HG03039 (cell line): ENCODE data around the gene CAMK2N1.
"Not testable (repeated sequence)": the region's sequence is repeated elsewhere in the genome, so short reads cannot be mapped to it uniquely, and the experiment has no call there.

Source experiments
- ATAC-seq: cut with Tn5 transposase; IDR thresholded peaks from one replicate; pipeline ENCODE4 v1.9.1; 2021; ENCODE audit warnings: mild to moderate bottlenecking, moderate library complexity; ENCODE audit not compliant: unreplicated experiment

CAMK2N1 gene

GRCh38 chr1:20485527-20486456 is at the start of gene CAMK2N1:
Gene CAMK2N1 (minus strand): TSS chr1:20486210. CDS start chr1:20485379, 831 bp downstream.
- no peak for ATAC-seq

DNA sequence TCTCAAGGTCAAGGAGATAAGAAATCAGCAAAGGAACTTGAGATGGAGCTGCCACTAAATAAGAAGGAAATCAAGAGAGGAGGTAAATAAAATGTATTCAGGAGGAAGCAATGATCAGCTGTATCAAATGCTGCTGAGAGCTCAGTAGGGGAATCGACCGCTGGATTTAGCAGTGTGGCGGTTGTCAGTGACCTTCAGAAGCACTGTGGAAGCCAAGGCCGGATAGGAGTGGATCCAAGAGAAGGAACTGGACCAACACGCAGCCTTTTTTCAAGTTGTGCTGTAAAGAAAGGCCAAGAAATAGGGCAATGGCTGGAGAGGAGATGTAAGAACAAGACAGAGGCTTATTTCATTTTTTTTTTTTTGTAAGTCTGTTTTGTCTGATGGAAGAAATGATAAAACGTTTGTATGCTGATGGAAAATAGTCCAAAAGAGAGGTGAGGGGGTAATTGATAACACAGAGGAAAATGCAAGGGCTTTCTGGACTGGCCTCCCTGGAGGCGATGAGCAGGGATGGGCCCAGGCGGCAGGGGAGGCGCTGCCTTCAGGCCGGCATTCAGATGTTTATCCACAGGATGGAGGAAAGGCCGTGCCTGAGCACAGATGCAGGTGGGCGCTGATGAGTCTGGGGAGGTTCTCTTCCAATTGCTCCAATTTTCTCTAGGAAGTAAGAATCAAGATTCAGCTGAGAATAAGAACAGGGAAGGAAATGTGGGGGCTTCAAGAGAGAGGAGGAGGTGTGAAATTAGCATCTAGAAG is 48.8 kb upstream of the CAMK2N1 start:
- ATAC-seq: no peak

- no peak for ATAC-seq
Measured at GRCh38 chr1:20533635-20534034, 47.6 kb upstream of the CAMK2N1 start.

- ATAC-seq: no peak
Measured at GRCh38 chr1:20530901-20531300, 44.9 kb upstream of the CAMK2N1 start.

DNA sequence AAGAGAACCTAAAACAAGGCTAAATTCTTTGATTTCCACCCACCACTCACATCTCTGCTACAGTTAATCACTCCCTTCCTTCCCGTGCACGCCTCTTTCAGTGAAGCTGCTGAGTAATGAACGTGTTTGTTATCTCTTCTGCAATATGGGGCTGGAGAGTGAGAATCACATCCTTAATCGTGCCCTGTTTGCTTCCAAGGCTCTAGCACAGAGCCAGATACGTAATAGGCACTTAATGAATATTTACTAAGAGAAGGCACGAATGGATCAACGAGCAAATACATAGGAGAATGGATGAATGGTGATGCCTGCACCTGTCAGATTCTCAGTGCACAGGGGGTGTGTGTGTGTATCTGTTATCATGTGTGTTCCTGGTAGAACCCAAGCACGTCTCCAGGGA is 44.3 kb upstream of the CAMK2N1 start:
- ATAC-seq: no peak

DNA sequence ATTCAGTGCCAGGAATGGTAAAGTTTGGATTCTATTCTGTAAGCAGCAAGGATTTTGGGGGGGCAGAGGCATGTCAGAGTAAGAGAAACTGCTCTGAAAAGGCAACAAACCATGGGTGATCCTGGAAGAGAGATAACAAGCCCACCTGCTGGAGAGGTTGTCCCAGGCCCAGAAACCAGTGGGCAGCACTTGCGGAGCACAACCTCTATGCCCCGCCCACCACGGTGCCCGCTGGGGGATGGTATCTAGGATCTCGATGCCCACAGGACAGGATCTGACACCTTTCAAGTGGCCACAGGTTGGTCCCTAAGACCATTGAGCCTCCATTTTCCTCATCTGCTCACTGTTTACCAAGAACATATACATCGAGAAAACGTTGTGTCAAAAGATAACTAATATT is 42.2 kb upstream of the CAMK2N1 start:
- no peak for ATAC-seq

DNA sequence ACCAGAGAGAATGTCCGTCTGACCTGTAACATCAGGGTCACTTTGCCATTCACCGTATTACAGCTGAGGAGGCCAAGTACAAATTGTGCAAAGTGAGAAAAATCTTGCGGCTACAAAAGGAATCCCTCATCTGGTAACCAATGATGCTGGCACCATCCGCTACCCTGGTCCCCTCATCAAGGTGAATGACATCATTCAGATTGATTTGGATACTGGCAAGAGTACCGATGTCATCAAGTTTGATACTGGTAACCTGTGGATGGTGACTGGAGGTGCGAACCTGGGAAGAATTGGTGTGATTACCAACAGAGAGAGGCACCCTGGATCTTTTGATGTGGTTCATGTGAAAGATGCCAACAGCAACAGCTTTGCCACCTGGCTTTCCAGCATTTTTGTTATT is 40.3 kb upstream of the CAMK2N1 start:
- no peak for ATAC-seq

DNA sequence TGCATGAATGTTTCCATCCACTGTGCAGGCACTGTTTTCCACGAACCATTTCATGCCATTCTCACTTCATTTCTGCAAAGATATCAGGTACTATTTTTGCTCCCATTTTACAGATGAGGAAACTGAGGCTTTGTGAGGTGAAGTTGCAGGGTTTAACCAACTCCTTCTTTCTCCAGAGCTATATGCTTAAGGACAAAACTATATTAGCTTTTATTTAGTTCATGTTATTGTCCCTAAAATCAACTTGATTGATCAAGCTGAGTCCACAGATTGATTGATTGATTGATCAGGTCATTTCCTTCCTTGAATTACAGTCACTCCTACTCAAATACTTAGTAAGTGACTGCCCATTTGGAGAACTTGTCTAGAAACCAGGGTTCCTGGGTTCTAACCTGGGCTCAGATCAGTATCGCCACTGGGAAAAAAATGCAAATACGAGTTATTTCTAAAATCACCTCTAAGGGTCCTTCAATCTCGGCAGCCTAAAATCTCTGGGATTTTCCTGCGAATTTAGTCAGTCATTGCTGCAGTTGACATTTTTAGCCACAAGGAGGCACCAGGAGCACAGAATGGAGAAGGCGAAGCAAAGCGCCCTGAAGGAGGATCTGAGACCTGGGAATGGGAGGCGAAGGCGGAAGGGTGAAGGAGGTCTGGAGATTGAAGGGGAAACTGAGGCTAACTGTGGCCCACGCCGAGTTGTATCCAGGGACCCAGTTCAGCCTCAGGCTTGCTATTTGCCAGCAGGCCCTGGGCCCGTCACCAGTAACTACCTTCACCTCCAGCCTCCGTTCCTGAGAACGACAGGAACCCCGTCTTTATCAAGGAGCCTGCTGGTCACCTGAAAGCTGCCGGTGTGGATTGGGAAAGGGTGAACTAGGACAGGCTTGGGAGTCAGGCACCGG is 36.2 kb upstream of the CAMK2N1 start:
- ATAC-seq: no peak

GRCh38 chr1:20519609-20520262 is 33.7 kb upstream of the CAMK2N1 start:
- not testable (repeated sequence) for ATAC-seq

DNA sequence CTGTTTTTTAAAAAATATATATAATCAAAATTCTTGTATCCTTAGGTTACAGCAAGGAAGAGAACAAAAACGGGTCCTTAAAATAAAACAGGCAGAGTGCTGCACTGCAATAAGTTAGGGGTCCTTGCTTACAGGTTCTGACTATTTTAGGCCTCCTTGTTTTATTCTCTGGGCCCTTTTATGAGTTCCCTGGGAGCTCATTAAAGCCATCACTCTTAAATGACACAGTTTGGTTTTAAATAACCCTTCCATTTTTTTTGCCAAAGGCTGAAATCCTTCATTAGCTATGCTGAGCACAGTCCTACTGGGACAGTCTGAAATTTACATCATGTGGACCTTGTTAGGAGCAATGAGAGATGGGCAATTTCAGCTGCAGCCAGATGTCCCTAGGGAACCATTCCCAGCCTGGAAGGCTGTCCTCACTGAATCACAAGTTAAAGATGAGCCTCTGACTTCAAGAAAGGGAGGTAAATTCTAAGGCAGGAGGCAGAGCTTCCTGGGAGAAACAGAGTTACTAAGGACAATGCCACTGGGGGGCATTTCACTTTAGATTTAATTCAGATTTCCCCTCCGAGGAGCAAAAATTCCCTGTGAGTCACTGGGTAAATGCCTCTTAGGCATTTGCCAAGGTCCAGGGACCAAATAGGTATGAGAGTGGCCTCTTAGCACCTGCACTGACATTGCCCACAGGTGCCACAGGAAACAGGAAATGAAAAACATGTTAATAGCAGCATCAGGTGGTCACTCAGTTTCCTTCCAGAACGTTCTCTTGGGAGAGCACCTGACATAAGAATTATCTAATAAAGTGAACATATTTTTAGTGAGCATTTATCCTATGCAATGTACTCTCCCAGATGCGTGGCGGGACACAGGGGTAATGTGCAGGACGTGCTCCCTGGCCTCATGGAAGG is 25.8 kb upstream of the CAMK2N1 start:
- no peak for ATAC-seq

DNA sequence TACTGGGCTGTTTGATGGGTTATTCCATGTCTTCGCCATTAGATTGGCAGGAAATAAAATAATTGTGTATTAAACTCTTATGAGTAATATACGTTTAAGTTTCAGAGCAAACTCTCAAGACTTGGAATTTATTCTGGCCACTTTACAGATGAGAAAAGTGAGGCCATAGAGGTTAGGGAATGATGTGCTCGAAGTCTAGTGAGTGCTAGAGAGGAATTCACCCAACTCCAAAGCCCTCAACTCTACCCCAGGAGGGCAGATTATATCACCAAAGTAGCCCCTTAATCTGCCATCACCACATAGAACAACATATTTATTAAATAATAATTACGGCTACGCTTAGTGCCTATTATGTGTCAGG is 22.4 kb upstream of the CAMK2N1 start:
- no peak for ATAC-seq

DNA sequence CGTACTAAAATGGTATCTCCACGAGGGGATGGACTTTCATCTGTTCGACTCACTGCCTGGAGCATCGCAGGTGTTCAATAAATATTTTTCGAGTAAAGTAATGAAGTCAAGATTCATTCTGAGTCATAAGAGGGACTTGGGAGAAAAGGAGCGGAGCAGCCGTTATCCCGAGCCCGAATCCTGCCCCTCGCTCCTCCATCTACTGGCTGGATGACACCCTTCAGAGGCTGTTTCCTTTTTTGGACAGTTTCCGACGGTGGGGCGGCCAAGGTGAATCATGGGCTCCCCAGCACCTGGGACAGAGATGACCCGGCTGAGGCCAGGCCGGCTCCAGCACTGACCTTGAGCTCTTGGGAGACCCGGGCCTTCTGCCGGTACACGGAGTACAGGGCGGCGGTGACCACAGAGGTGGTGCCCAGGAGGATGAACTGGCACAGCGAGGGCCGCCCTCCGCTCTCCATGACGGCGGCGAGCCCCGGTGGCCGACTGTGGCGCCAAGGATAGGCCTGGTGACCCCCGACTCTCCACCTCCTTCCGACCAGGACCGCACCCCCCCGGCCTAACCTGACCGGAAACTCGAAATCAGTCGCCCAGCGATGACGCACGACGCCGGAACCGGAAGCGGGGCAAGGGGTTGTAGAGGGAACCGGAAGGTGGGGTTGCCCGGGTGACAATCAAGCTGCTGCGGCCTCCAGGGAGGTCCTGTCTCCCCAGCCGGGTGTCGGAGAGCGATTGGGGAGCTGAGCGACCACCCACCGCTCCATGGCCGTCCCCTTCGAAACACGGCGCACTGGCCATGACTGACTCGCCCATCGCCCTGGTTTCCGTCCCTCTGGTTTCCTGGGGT is 21.8 kb upstream of the CAMK2N1 start, which contains the start of gene MUL1:
MUL1 (minus strand) TSS at position 588 of the 847 bp plus-strand sequence; CDS start at position 461, 127 bp downstream.
- ATAC-seq: peak; percentile 85

GRCh38 chr1:20507248-20507563 is 21.2 kb upstream of the CAMK2N1 start:
- ATAC-seq: no peak

- no peak for ATAC-seq
Measured at GRCh38 chr1:20505488-20505887, 19.5 kb upstream of the CAMK2N1 start.

DNA sequence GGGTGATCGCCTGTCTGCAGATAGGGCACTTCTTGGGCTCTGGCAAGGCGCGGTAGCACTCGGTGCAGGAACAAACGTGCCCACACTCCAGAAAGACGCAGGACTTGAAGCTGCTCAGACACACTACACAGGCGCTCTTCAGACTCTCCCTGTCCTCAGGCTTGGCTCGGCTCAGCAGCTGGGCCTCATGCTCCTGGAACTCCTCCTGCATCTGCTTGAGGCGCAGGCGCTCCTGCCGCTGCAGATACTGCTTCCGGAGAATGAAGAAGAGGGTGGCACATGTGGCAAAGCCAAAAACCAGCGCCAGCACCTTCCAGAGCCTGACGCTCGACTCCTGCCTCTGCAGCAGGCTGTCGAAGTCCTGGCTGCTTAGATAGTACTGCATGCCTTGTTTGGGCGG is 14.7 kb upstream of the CAMK2N1 start:
- no peak for ATAC-seq

- ATAC-seq: no peak
Measured at GRCh38 chr1:20499718-20500117, 13.7 kb upstream of the CAMK2N1 start.

DNA sequence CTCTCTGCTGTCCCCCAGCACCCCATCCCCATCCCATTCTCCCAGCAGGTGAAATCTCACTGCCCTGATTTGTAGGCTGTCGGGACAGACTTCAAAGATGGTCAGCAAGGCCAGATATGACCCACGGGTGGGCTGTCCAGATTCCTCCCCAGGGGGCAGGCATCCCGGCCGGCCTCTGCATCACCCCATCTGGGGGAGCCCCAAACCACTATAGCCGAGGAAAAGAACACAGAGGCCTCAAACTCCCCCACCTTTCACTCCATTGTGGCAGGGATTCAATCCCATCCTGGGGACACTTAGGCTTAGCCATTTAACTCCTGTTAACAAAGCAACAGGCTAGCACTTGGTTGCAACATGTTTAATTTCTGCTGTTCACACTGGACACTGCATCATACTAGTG is 13.1 kb upstream of the CAMK2N1 start:
- ATAC-seq: no peak

DNA sequence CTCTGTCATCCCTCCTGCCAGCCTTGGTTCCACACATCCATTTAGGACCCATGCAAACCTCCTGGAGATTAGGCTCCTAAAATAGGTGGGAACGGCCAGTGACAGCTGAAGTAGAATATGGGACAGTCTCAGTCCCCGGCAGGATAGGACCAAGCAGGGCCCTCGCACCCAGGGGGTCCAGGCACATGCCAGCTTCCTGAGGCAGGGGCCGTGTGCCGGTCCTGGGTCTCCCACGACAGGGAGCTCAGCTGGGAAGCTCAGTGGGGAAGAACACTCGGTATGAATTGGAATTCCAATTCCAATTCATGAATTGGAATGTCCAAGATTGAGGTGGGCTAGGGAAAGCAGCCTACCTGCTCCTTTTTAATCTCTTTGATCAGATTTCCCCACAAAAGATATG is 12.1 kb upstream of the CAMK2N1 start:
- ATAC-seq: no peak

GRCh38 chr1:20497506-20497905 is 11.5 kb upstream of the CAMK2N1 start:
- ATAC-seq: no peak
